ENCODE results near the gene AHCYL2.

The AHCYL2 gene

GRCh38 chr7:129193892-129194291, 30.9 kb upstream of the AHCYL2 start:
- no peak for TF ChIP-seq POLR2A (IDR thresholded peaks at IDR 0.05; ENCODE audit: low read depth, low read length)
- no peak for TF ChIP-seq POLR2AphosphoS5 (IDR thresholded peaks at IDR 0.05; ENCODE audit: low read depth, low read length)
- no peak for TF ChIP-seq TAF1 (IDR thresholded peaks at IDR 0.05; ENCODE audit: borderline replicate concordance, low read depth, low read length)
- FAIRE-seq (no peak), DNase-seq (ENCODE audit: insufficient read length) (no peak)

- no peak for TF ChIP-seq TAF1 (IDR thresholded peaks at IDR 0.05; ENCODE audit: borderline replicate concordance, low read depth, low read length)
- no peak for TF ChIP-seq POLR2AphosphoS5 (IDR thresholded peaks at IDR 0.05; ENCODE audit: low read depth, low read length)
- TF ChIP-seq POLR2A (IDR thresholded peaks at IDR 0.05; ENCODE audit: low read depth, low read length), result no peak
- FAIRE-seq (no peak), DNase-seq (ENCODE audit: insufficient read length) (no peak)
These were observed 27.1 kb upstream of the AHCYL2 start for GRCh38 chr7:129197771-129198170.

GRCh38 chr7:129199406-129199805, 25.4 kb upstream of the AHCYL2 start:
- FAIRE-seq (no peak), DNase-seq (ENCODE audit: insufficient read length) (no peak)
- TF ChIP-seq TAF1 (IDR thresholded peaks at IDR 0.05; ENCODE audit: borderline replicate concordance, low read depth, low read length) (no peak), POLR2AphosphoS5 (IDR thresholded peaks at IDR 0.05; ENCODE audit: low read depth, low read length) (no peak), POLR2A (IDR thresholded peaks at IDR 0.05; ENCODE audit: low read depth, low read length) (no peak)

- DNase-seq (ENCODE audit: insufficient read length), result no peak
- TF ChIP-seq TAF1 (IDR thresholded peaks at IDR 0.05; ENCODE audit: borderline replicate concordance, low read depth, low read length) (no peak), POLR2AphosphoS5 (IDR thresholded peaks at IDR 0.05; ENCODE audit: low read depth, low read length) (no peak), POLR2A (IDR thresholded peaks at IDR 0.05; ENCODE audit: low read depth, low read length) (no peak)
- no peak for FAIRE-seq
These were observed 22.6 kb upstream of the AHCYL2 start for GRCh38 chr7:129202058-129202777.

GRCh38 chr7:129203050-129203741, 21.6 kb upstream of the AHCYL2 start:
- FAIRE-seq (no peak), DNase-seq (ENCODE audit: insufficient read length) (no peak)
- TF ChIP-seq TAF1 (IDR thresholded peaks at IDR 0.05; ENCODE audit: borderline replicate concordance, low read depth, low read length) (no peak), POLR2AphosphoS5 (IDR thresholded peaks at IDR 0.05; ENCODE audit: low read depth, low read length) (no peak), POLR2A (IDR thresholded peaks at IDR 0.05; ENCODE audit: low read depth, low read length) (no peak)

- TF ChIP-seq POLR2A (IDR thresholded peaks at IDR 0.05; ENCODE audit: low read depth, low read length), result no peak
- TF ChIP-seq TAF1 (IDR thresholded peaks at IDR 0.05; ENCODE audit: borderline replicate concordance, low read depth, low read length), result no peak
- TF ChIP-seq POLR2AphosphoS5 (IDR thresholded peaks at IDR 0.05; ENCODE audit: low read depth, low read length), result no peak
- FAIRE-seq (no peak), DNase-seq (ENCODE audit: insufficient read length) (no peak)
These were observed 19.6 kb upstream of the AHCYL2 start for GRCh38 chr7:129205126-129205818.

- no peak for FAIRE-seq
- TF ChIP-seq TAF1 (IDR thresholded peaks at IDR 0.05; ENCODE audit: borderline replicate concordance, low read depth, low read length) (no peak), POLR2AphosphoS5 (IDR thresholded peaks at IDR 0.05; ENCODE audit: low read depth, low read length) (no peak), POLR2A (IDR thresholded peaks at IDR 0.05; ENCODE audit: low read depth, low read length) (no peak)
These were observed 18.6 kb upstream of the AHCYL2 start for GRCh38 chr7:129205987-129206785.

GRCh38 chr7:129208667-129209066, 16.2 kb upstream of the AHCYL2 start:
- TF ChIP-seq POLR2A (IDR thresholded peaks at IDR 0.05; ENCODE audit: low read depth, low read length), result no peak
- no peak for TF ChIP-seq POLR2AphosphoS5 (IDR thresholded peaks at IDR 0.05; ENCODE audit: low read depth, low read length)
- no peak for TF ChIP-seq TAF1 (IDR thresholded peaks at IDR 0.05; ENCODE audit: borderline replicate concordance, low read depth, low read length)
- FAIRE-seq, result no peak
- DNase-seq (ENCODE audit: insufficient read length), result no peak

More at GRCh38 chr7:129205987-129206785, 18.6 kb upstream of the AHCYL2 start:
- no peak for DNase-seq (ENCODE audit: insufficient read length)

- FAIRE-seq (no peak), DNase-seq (ENCODE audit: insufficient read length) (no peak)
- TF ChIP-seq POLR2AphosphoS5 (IDR thresholded peaks at IDR 0.05; ENCODE audit: low read depth, low read length) (no peak), TAF1 (IDR thresholded peaks at IDR 0.05; ENCODE audit: borderline replicate concordance, low read depth, low read length) (no peak), POLR2A (IDR thresholded peaks at IDR 0.05; ENCODE audit: low read depth, low read length) (no peak)
These were observed 15.5 kb upstream of the AHCYL2 start for GRCh38 chr7:129209067-129209926.
